ENCODE measurements around the gene TMTC2.

DNA sequence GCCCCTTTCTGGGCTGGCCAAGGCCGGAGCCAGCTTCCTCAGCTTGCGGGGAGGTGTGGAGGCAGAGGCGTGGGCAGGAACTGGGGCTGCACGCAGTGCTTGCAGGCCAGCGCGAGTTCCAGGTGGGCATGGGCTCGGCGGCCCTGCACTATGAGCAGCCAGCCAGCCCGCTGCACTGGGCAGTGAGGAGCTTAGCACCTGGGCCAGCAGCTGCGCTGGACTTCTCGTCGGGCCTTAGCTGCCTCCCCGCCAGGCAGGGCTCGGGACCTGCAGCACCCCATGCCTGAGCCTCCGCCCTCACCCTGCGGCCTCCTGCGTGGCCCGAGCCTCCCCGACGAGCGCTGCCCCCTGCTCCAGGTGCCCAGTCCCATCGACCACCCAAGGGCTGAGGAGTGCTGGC lies 42.0 kb downstream of the TMTC2 start:
- TF ChIP-seq, protein P1, sequence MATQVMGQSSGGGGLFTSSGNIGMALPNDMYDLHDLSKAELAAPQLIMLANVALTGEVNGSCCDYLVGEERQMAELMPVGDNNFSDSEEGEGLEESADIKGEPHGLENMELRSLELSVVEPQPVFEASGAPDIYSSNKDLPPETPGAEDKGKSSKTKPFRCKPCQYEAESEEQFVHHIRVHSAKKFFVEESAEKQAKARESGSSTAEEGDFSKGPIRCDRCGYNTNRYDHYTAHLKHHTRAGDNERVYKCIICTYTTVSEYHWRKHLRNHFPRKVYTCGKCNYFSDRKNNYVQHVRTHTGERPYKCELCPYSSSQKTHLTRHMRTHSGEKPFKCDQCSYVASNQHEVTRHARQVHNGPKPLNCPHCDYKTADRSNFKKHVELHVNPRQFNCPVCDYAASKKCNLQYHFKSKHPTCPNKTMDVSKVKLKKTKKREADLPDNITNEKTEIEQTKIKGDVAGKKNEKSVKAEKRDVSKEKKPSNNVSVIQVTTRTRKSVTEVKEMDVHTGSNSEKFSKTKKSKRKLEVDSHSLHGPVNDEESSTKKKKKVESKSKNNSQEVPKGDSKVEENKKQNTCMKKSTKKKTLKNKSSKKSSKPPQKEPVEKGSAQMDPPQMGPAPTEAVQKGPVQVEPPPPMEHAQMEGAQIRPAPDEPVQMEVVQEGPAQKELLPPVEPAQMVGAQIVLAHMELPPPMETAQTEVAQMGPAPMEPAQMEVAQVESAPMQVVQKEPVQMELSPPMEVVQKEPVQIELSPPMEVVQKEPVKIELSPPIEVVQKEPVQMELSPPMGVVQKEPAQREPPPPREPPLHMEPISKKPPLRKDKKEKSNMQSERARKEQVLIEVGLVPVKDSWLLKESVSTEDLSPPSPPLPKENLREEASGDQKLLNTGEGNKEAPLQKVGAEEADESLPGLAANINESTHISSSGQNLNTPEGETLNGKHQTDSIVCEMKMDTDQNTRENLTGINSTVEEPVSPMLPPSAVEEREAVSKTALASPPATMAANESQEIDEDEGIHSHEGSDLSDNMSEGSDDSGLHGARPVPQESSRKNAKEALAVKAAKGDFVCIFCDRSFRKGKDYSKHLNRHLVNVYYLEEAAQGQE (IDR thresholded peaks at IDR 0.05; ENCODE audit: low read depth): no peak
- no peak for TF ChIP-seq RAD21 (IDR thresholded peaks at IDR 0.05; ENCODE audit: low read depth)
- no peak for TF ChIP-seq EP300 (IDR thresholded peaks at IDR 0.05; ENCODE audit: borderline replicate concordance)
- TF ChIP-seq CEBPB (IDR thresholded peaks at IDR 0.05): no peak
- TF ChIP-seq NFIC (IDR thresholded peaks at IDR 0.05): no peak
- TF ChIP-seq, protein P2, sequence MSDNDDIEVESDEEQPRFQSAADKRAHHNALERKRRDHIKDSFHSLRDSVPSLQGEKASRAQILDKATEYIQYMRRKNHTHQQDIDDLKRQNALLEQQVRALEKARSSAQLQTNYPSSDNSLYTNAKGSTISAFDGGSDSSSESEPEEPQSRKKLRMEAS (IDR thresholded peaks at IDR 0.05): no peak
- TF ChIP-seq ZBTB7A (IDR thresholded peaks at IDR 0.05; ENCODE audit: low read depth): no peak
- no peak for TF ChIP-seq TAF1 (IDR thresholded peaks at IDR 0.05; ENCODE audit: low read depth)
- no peak for TF ChIP-seq CREB1 (IDR thresholded peaks at IDR 0.05; ENCODE audit: low read depth)
- no peak for TF ChIP-seq FOXM1 (IDR thresholded peaks at IDR 0.05; ENCODE audit: borderline replicate concordance, low read depth)
